CD14-positive monocyte (primary cell): ENCODE results near the gene DGKK. TPM values are rescaled to one million over a fixed set of nuclear protein-coding genes. Genes with fewer than 3 reads are reported as not detected.

Source experiments
- DNase-seq, 3 donors: peaks; one replicate each; pipeline ENCODE4 v3.0.0-alpha.2; 2011 to 2022
- H2AFZ ChIP-seq: 2 replicates; pipeline ENCODE4 v1.6.0; 2012; ENCODE audit warnings: mild to moderate bottlenecking, low read depth, low read length, inconsistent platforms; ENCODE audit not compliant: insufficient read depth, poor library complexity, severe bottlenecking
- H3K27ac ChIP-seq, 2 donors: 1 replicate in 1 of 2; 2 replicates in 1 of 2; pipeline ENCODE4 v1.5.1; 2012 to 2013; ENCODE audit warnings: low read length in 2 of 2, control low read depth in 1 of 2, inconsistent platforms in 1 of 2, low read depth in 1 of 2, mild to moderate bottlenecking in 1 of 2
- H3K27me3 ChIP-seq, 2 donors: one replicate each; pipeline versions ENCODE4 v1.6.0 to v1.6.1; 2011 to 2013; ENCODE audit warnings: low read length in 2 of 2; ENCODE audit not compliant: control insufficient read depth in 2 of 2, insufficient read depth in 2 of 2
- H3K36me3 ChIP-seq, 2 donors: replicated peaks in 1 of 2; 1 replicate in 1 of 2; 2 replicates in 1 of 2; pipeline versions ENCODE4 v1.5.1 to v1.6.1; 2012 to 2013; ENCODE audit warnings: low read length in 2 of 2, control low read depth in 1 of 2, inconsistent platforms in 1 of 2, mild to moderate bottlenecking in 1 of 2; ENCODE audit not compliant: insufficient read depth in 2 of 2, control insufficient read depth in 1 of 2
- H3K4me1 ChIP-seq, 2 donors: 1 replicate in 1 of 2; 2 replicates in 1 of 2; pipeline versions ENCODE4 v1.5.1 to v1.6.1; 2012 to 2013; ENCODE audit warnings: low read length in 2 of 2, control low read depth in 1 of 2, inconsistent platforms in 1 of 2, mild to moderate bottlenecking in 1 of 2, moderate library complexity in 1 of 2; ENCODE audit not compliant: insufficient read depth in 2 of 2, control insufficient read depth in 1 of 2
- H3K4me2 ChIP-seq: replicated peaks from 2 replicates; pipeline ENCODE3; 2012; ENCODE audit warnings: low read length, moderate library complexity, mild to moderate bottlenecking; ENCODE audit not compliant: poor library complexity, severe bottlenecking; ENCODE audit errors: extremely low read depth
- H3K4me3 ChIP-seq, 3 experiments: fragments of 200-600 bp in 1 of 3; sonication (generic) in 1 of 3; replicated peaks in 1 of 3; 1 replicate in 2 of 3; 2 replicates in 1 of 3; pipeline ENCODE4 v1.5.1; 2011 to 2013; ENCODE audit warnings: low read length in 3 of 3, mild to moderate bottlenecking in 3 of 3, control low read depth in 2 of 3, low read depth in 2 of 3, inconsistent platforms in 1 of 3, moderate library complexity in 1 of 3
- H3K79me2 ChIP-seq: 2 replicates; pipeline ENCODE4 v1.6.0; 2012; ENCODE audit warnings: mild to moderate bottlenecking, control low read depth, inconsistent platforms, low read length, moderate library complexity; ENCODE audit not compliant: insufficient read depth
- H3K9ac ChIP-seq: 2 replicates; pipeline ENCODE4 v1.6.0; 2017; ENCODE audit warnings: low read length, mild to moderate bottlenecking; ENCODE audit not compliant: insufficient read depth, poor library complexity, severe bottlenecking
- H3K9me3 ChIP-seq, 2 donors: replicated peaks in 1 of 2; 1 replicate in 1 of 2; 2 replicates in 1 of 2; pipeline versions ENCODE4 v1.5.1 to v1.6.1; 2012 to 2013; ENCODE audit warnings: low read length in 2 of 2, control low read depth in 1 of 2; ENCODE audit not compliant: control insufficient read depth in 1 of 2, insufficient read depth in 1 of 2
- H4K20me1 ChIP-seq: 2 replicates; pipeline ENCODE4 v1.6.0; 2012; ENCODE audit warnings: mild to moderate bottlenecking, low read length, control low read depth, moderate library complexity; ENCODE audit not compliant: insufficient read depth
- H3K27ac Mint-ChIP-seq, 7 donors: one replicate each; pipeline ENCODE4 v1.8.0; 2020; ENCODE audit warnings: mild to moderate bottlenecking in 7 of 7, mixed read lengths in 7 of 7, moderate library complexity in 6 of 7, inconsistent platforms in 2 of 7
- H3K27me3 Mint-ChIP-seq, 3 donors: one replicate each; pipeline ENCODE4 v1.8.0; 2021 to 2022; ENCODE audit warnings: low read depth in 3 of 3, mild to moderate bottlenecking in 3 of 3, mixed read lengths in 3 of 3, moderate library complexity in 3 of 3, inconsistent platforms in 1 of 3
- H3K36me3 Mint-ChIP-seq, 2 donors: one replicate each; pipeline ENCODE4 v1.8.0; 2020; ENCODE audit warnings: mixed read lengths in 2 of 2, inconsistent platforms in 1 of 2, mild to moderate bottlenecking in 1 of 2
- H3K4me1 Mint-ChIP-seq: one replicate; pipeline ENCODE4 v1.8.0; 2020; ENCODE audit warnings: mild to moderate bottlenecking, mixed read lengths
- H3K4me3 Mint-ChIP-seq, 2 donors: one replicate each; pipeline ENCODE4 v1.8.0; 2020; ENCODE audit warnings: mild to moderate bottlenecking in 2 of 2, mixed read lengths in 2 of 2, moderate library complexity in 1 of 2
- H3K9me3 Mint-ChIP-seq, 7 donors: one replicate each; pipeline ENCODE4 v1.8.0; 2020 to 2022; ENCODE audit warnings: mixed read lengths in 7 of 7, mild to moderate bottlenecking in 6 of 7, moderate library complexity in 6 of 7, inconsistent platforms in 2 of 7
- WGBS: methylation state at CpG from one replicate; pipeline ENCODE4 v1.1.5; 2013; ENCODE audit warnings: missing lambda C conversion rate; ENCODE audit not compliant: insufficient coverage; 5-methylcytosine and 5-hydroxymethylcytosine counted together
- intact Hi-C, 2 donors: fragments of 100-400 bp; cut with micrococcal nuclease; formaldehyde crosslinking; loops; one replicate each; pipeline versions ENCODE4 v1.15.0 to v1.15.1; 2023
- polyA plus RNA-seq, 3 donors: library from polyadenylated mRNA; depleted of rRNA in 1 of 3; unstranded in 2 of 3; stranded (reverse) in 1 of 3; fragments of 300-500 nt in 2 of 3; fragments of >200 nt in 1 of 3; fragmentation: Illumina TruSeq in 2 of 3; gene quantifications; 1 replicate in 2 of 3; 2 replicates in 1 of 3; pipeline ENCODE4 v1.2.3, GENCODE V29; 2012 to 2021
- TF ChIP-seq, protein P1 (sequence below): fragments of 200-600 bp; IDR thresholded peaks from one replicate; pipeline ENCODE4 v1.8.0; 2022; ENCODE audit warnings: antibody characterized with exemption, mild to moderate bottlenecking

DGKK gene
- polyA plus RNA-seq, 3 donors, result not detected

DNA sequence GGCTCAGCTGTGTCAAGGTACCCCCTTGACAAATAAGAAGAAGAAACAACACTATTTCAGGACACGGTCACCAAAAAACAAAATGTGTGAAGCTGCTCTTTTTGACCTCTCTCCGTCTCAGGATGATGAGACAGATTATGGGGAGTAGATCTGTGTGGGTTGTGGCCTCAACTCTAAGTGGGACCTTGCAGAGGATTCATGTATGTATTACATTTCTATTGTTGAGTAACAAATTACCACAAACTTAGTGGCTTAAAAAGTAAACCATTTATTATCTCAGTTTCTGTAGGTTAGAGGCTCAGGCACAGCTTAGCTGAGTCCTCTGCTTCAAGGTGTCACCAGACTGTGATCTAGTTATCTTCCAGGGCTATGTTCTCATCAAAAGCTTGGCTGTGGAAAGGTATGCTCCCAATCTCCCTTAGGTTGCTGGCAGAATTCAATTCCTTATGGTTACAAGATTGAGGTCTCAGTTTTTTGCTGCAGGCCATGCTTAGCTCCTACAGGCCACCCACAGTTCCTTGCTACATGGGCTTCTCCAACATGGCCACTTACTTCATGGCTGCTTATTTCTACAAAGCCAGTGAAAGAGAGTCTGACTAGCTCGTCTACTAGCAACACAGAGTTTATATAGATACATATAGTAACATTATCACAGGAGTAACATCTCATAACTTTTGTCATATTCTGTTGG is 28.1 kb downstream of the DGKK start:
- TF ChIP-seq, protein P1, sequence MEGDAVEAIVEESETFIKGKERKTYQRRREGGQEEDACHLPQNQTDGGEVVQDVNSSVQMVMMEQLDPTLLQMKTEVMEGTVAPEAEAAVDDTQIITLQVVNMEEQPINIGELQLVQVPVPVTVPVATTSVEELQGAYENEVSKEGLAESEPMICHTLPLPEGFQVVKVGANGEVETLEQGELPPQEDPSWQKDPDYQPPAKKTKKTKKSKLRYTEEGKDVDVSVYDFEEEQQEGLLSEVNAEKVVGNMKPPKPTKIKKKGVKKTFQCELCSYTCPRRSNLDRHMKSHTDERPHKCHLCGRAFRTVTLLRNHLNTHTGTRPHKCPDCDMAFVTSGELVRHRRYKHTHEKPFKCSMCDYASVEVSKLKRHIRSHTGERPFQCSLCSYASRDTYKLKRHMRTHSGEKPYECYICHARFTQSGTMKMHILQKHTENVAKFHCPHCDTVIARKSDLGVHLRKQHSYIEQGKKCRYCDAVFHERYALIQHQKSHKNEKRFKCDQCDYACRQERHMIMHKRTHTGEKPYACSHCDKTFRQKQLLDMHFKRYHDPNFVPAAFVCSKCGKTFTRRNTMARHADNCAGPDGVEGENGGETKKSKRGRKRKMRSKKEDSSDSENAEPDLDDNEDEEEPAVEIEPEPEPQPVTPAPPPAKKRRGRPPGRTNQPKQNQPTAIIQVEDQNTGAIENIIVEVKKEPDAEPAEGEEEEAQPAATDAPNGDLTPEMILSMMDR, result no peak

DNA sequence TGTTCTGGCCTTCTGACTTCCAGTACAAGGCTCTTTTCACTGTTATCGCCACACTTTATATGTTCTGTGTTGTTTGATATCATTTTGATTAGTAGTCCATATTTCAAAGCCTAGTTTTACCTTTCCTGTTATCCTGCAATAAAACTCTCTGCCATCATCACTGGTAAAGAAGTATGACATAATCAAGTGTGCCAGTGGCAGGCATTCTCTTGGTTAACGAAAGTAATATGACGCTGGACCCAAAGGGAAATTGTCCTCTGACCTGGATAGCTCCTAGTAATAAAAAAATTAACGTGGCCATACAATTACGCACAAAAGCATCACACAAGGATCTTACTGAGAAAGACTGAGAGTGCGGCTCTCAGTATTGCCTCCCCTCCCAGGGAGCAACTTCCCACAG is 33.8 kb downstream of the DGKK start:
- H3K4me3 ChIP-seq, result no peak overlapping the region
- H3K4me3 Mint-ChIP-seq, result no peak overlapping the region
- H2AFZ ChIP-seq, result no peak overlapping the region
- TF ChIP-seq, protein P1, result no peak
- no peak overlapping the region for H3K4me2 ChIP-seq
- no peaks in the 10 kb centered on the region for H3K79me2 ChIP-seq
- no peak overlapping the region for H3K9ac ChIP-seq
- no peaks in the 10 kb centered on the region for H4K20me1 ChIP-seq
- H3K4me1 Mint-ChIP-seq, result no peaks in the 10 kb centered on the region
- peaks cover 0 to 6% of the 10 kb centered on the region in 2 donors for H3K27me3 ChIP-seq
- intact Hi-C loops, result no loop called here
- H3K4me1 ChIP-seq, result no peaks in the 10 kb centered on the region
- peaks cover 0 to 2% (median 1%) of the 10 kb centered on the region in 3 donors for H3K27me3 Mint-ChIP-seq
- no peak for DNase-seq
- no peaks in the 10 kb centered on the region for H3K36me3 ChIP-seq
- H3K9me3 Mint-ChIP-seq, result no peaks in the 10 kb centered on the region
- no peaks in the 10 kb centered on the region for H3K36me3 Mint-ChIP-seq
- no peak overlapping the region for H3K27ac ChIP-seq
- 86% methylated on average over 1 of the region's 6 CpGs for WGBS
- H3K9me3 ChIP-seq, result no peaks in the 10 kb centered on the region
- no peak overlapping the region for H3K27ac Mint-ChIP-seq

More for the DNA sequence above, 28.1 kb downstream of the DGKK start:
- Histone ChIP-seq H3K4me3 (no peak overlapping the region), H3K4me2 (no peak overlapping the region), H3K9me3 (no peaks in the 10 kb centered on the region), H3K9ac (no peak overlapping the region), H3K36me3 (no peaks in the 10 kb centered on the region), H3K27me3 (peaks cover 0 to 2% of the 10 kb centered on the region in 2 donors), H3K4me1 (no peaks in the 10 kb centered on the region), H4K20me1 (no peaks in the 10 kb centered on the region), H3K79me2 (no peaks in the 10 kb centered on the region), H3K27ac (no peak overlapping the region), H2AFZ (no peak overlapping the region)
- H3K4me3 Mint-ChIP-seq, result no peak overlapping the region
- no peak for DNase-seq
- H3K4me1 Mint-ChIP-seq, result no peaks in the 10 kb centered on the region
- WGBS, result no CpG with 5 or more reads among the region's 3 CpGs
- peaks cover 0 to 2% (median 1%) of the 10 kb centered on the region in 3 donors for H3K27me3 Mint-ChIP-seq
- no peaks in the 10 kb centered on the region for H3K36me3 Mint-ChIP-seq
- no peaks in the 10 kb centered on the region for H3K9me3 Mint-ChIP-seq
- no peak overlapping the region for H3K27ac Mint-ChIP-seq
- intact Hi-C loops, result no loop called here
